ENCODE data around the gene METTL23.

GRCh38 chr17:76689859-76690258 lies 36.8 kb upstream of the METTL23 start:
- TF ChIP-seq CTCF (IDR thresholded peaks at IDR 0.05) = no peak
- TF ChIP-seq POLR2A (IDR thresholded peaks at IDR 0.05) = no peak

Measured in adrenal gland (tissue), 5 donors.